Measurements from ENCODE around the gene PINK1.

The PINK1 gene

GRCh38 chr1:20611652-20612051 is 21.6 kb upstream of the PINK1 start:
- no peak for DNase-seq

DNA sequence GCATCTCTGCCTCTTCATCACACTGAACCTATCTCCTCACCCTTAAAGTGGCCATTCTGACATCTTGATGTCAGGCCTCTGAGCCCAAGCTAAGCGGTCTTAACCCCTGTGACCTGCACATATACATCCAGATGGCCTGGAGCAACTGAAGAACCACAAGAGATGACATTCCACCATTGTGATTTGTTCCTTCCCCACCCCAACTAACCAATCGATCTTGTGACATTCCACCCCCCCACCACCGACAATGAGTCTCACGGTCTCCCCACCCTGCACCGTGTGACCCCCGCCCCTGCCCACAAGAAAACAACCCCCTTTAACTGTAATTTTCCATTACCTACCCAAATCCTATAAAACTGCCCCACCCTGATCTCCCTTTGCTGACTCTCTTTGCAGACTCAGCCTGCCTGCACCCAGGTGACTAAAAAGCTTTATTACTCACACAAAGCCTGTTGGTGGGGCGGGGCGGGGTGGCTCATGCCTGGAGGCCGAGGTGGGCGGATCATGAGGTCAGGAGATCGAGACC is 21.0 kb upstream of the PINK1 start:
- no peak for DNase-seq

GRCh38 chr1:20614131-20614579 is 19.1 kb upstream of the PINK1 start:
- no peak for DNase-seq

DNA sequence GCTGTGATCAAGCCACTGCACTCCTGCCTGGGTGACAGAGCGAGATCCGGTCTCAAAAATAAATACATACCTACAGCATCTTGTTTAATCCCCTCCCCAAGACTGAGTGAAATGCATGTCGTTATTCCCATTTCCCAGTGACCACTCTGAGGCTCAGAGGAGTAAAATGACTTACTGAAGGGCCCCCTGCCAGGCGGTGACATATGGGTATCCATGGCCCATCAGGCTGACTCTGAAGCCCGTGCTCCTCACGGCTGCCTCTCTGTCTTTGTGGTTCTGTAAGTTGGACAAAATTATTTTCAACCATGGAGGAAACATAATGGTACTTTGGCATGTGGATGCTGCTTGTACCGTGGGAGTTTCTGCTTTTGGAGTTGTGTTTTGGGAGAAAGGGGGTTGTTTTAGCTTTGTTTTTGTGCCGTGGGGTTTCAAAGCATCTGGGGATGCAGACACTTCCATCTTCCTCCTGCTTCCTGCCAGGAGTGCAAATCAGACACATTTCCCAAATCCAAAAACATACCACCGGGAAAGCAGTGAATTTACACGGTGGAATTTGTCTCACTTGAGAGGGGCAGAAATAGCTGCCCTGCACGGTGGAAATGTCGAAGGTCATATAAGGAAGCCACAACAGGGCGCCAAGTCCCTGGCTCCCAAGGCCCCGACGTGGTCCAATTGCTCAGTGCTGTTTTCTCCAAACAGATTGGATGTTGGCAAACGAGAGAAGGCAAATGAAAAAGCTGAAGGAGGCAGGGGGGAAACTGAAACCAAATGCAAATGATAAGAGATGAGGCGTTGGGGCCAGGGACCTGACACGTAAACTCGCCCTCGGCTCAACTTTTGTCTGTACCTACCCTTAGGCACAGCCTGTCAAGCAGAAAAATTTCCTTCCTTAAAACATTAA is 17.1 kb upstream of the PINK1 start:
- peak; percentile 12 to 38 for DNase-seq

DNA sequence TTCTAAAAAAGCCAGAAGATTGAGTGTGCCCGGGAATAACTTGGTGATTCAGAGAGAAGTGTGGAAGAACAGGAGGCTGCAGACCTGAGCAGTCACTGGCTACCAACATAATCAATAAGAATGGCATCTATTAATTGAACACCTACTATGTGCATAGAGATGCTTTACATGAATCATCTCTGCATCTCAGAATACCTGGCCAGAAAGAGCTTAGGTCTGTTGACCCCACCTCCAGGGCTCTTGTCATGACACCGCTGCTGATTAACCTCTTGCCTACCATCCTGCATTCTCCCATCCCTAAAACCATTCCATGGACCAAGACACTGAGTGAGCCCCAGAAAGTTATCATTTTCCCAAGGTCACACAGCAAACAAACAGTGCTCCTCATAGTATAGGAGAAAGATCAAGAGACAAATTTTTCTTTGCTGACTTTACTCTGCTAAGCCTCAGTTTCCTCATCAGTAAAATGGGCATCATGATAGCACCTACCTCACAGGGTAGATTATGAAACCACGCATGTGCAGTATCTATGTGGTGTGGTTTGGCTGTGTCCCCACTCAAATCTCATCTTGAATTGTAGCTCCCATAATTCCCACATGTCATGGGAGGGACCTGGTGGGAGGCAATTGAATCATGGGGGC is 16.3 kb upstream of the PINK1 start:
- DNase-seq, result no peak

- DNase-seq, result no peak
Measured at GRCh38 chr1:20618550-20618949, 14.7 kb upstream of the PINK1 start.

DNA sequence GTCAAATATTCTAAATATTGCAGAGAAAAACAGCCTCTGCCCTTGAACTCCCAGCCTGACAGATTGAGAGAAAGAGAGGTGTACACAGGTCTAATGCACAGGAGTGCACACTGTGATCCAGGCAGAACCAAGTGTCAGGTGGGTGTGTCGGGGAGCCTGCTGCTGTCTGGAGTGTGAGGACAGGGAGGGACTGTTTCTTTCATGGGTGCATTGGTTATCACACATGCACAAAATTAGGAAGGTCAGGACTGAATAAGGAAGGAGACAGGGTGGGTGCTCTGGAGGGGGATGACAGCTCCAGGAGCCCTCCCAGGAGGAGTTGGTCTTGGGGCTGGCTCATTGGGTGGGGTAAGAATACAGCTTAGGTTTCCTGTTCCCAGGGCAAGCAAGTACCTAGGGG is 13.3 kb upstream of the PINK1 start:
- no peak for DNase-seq

DNA sequence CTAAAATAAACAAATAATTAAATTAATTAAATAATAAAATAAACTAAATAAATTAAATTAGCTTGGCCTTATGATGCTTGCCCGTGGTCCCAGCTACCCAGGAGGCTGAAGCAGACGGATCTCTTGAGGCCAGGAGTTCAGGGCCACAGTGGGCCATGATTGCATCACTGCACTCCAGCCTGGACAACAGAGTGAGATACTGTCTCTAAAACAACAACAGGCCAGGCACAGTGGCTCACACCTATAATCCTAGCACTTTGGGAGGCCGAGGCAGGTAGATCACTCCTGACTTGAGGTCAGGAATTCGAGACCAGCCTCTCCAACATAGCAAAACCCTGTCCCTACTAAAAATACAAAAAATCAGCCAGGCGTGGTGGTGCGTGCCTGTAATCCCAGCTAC is 12.2 kb upstream of the PINK1 start:
- no peak for DNase-seq

DNA sequence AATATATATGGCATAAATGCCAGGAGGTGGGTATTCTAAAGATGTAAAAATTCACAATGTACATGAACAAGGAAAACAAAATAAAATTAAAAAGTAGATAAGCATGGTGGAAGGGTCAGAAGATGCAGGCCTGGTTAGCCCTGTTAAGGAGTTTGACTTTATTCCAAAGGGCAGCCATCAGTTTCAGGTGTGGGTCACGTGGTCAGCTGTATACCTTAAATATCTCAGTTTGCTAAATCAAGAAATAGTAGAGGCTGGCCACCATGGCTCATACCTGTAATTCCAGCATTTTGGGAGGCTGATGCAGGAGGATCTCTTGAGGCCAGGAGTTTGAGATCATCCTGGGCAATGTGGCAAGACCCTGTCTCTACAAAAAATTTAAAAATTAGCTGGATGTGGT is 8.5 kb upstream of the PINK1 start:
- no peak for DNase-seq

GRCh38 chr1:20625176-20626097 is 7.8 kb upstream of the PINK1 start:
- DNase-seq, result no peak

DNA sequence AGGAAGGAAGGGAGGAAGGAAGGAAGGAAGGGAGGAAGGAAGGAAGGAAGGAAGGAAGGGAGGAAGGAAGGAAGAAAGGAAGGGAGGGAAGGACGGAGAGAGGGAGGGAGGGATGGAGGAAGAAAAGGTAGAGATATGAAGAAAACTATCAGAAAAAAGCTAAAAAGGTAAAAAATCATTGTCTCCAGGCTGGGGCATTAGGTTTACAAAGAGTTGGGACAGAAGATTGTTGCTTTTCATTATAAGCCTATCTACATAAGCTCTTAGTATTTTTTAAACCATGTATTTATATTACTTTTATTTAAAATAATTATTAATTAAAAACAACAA is 7.2 kb upstream of the PINK1 start:
- no peak for DNase-seq

DNA sequence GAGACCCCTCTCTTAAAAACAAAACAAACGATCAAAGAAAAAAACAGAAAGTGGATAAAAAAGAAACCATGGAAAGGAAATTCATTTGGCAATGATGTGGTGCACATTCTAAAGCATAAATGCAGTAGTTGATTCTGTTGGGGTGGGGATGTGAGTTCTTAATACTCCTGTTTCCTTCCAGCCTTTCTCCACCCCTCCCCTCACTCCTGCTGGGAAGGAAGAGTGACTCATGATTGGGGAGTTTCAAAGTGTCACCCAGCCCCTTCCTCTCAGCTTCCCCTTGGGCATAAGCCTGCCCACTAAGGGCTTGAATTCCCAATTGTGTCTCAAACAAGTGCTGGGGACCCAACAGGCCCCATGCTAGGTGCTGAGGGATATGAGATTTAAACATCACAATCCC is 6.7 kb upstream of the PINK1 start:
- no peak for DNase-seq

DNA sequence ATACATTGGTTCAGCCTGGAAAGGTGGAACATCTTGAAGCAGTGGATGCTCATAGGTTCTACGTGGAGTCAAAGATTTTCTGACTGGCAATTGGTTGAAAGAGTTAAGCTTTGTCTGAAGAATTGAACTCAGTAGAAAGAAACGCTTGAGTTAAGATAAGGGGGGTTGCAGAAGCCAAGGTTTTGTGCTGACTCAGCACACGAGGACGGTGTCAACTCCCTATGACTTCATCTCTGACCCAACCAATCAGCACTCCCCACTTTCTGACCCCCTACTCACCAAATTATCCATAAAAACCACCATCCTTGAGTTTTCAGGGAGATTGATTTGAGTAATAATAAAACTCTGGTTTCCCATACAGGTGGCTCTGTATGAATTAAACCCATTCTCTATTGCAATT is 2.5 kb upstream of the PINK1 start:
- DNase-seq, result no peak

DNA sequence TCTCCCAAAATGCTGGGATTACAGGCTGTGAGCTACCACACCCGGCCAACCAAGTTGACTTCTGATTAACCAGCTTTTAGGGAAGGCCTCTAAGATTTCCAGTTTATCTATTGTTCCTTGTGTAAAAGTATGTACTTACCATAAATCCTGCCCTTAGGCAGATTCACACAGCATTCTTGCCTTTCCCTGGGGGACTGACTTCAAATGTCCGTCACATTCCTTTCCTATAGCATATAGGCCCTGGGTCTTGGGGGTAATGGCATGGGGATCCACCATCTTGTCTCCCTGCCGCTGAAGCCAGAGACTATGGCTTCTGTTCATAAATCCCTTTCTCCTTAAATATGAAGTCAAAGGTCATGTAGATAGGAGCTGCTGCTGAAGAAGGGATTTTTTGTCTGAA is 872 bp upstream of the PINK1 start:
- no peak for DNase-seq

DNA sequence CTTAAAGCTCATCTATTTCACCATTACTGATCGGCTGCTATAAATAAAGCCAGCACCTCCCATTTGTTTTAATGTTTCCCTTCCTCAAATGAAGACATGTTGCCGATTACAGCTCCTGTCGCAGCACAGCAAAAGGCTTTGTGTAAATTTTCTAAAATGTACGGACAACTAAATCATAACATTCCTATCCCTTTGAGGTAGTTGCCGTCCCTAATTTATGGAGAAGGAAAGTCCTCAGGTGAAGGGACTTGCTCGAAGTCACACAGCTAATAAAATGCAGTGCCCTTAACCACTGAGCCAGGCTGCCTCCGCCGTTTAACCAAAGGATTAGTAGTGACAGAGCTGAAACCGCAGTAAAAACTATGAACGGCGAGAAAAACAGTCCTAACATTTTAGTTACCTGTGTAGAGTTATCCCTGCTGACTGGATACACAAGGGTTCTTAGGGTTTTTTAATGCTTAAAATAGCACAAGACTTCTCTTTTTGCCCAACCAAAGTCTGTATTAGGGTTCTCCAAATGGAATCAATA is 871 bp downstream of the PINK1 start:
- no peak for DNase-seq

DNA sequence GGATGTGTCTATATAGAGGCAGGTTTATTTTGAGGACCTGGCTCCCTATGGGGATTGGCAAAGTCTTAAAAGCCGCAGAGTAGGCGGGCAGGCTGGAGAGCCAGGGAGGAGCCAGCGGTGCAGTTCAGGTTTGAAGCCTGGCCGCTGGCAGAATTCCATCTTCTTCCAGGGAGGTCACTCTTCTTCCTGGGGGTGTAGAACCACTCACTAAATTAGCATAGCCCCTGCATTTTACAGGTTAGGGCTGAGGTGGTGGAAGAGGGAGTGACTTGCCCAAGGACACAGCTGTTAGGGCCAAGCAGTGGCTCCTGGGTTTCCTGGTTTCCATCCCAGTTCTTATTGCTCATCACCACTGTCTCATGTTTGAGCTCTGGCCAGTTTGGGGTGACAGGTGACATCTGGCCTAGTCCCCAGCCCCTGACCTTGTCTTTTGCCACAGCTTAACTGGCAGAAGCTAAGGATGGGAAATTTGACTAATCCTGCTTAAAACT is 1.4 kb downstream of the PINK1 start:
- DNase-seq, result peak in 1 of 2 experiments; percentile 26

DNA sequence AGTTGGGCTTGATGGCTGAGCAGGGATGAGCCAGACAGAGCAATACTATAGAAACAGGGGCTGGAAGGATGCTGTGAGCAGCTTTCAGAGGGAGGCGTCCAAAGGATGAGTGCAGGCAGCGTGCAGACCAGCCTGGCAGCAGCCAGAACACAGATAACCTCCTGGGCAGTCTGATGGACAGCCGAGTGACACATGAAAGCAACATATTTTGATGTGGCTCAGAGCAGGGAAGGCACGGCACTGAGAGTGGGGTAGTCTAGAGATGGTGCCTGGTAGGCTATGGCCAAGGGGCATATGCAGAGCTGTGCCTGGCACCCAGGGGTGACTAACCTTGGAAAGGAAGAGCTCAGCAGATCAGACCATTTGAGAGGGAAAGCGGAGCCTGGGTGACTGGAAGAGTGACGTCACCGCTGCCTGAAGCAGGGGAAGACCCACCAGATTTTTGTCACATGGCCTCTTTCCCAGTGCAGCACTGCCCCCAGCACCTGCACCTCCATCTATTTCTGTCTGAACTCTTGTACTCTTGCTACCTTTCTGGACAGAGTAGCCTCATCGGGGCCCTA is 3.6 kb downstream of the PINK1 start:
- no peak for DNase-seq

- peak in 1 of 2 experiments; percentile 61 for DNase-seq
Measured at GRCh38 chr1:20640183-20640597, 6.9 kb downstream of the PINK1 start.

DNA sequence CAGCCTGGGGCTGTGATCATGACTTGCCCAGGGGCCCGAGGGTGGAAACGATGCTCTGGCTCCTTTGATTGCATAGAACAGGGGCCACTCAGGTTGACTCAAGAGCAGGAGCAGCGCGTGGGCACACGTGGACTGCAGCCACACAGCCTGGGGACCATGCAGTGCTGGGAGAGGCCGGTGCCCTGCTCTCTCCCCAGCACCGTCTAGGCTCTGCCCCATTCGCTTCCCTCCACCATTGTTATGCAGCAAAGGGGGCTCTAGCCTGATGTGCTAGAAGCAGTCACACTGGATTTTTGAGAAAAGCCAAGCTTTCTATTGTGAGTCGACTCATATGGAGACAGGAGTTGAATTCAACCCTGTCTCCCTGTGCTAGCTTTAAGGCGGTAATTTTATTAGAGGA is 8.7 kb downstream of the PINK1 start:
- DNase-seq, result no peak

GRCh38 chr1:20643080-20643479 is 9.8 kb downstream of the PINK1 start:
- no peak for DNase-seq

DNA sequence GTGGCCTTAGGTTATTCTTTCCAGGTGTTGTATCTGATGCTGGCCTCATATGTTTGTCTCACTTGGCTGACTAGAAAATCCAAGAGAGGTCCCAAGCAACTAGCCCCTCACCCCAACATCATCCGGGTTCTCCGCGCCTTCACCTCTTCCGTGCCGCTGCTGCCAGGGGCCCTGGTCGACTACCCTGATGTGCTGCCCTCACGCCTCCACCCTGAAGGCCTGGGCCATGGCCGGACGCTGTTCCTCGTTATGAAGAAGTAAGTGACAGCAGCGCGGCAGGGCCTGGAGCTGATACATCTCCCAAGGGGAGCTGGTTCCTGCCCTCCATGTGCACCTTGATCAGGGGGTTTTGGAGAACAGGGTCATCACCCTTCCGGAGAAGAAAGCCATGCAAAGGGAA is 11.2 kb downstream of the PINK1 start:
- DNase-seq, result no peak

DNA sequence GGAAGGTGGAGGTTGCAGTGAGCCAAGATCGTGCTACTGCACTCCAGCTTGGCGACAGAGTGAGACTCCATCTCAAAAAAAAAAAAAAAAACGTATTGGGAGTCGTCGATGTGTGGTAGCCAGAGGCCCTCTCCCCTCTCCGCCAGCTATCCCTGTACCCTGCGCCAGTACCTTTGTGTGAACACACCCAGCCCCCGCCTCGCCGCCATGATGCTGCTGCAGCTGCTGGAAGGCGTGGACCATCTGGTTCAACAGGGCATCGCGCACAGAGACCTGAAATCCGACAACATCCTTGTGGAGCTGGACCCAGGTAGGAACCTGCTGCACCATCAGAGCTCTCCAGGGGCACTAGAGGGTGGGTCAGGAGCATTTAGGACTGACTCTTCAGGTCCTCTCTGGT is 12.2 kb downstream of the PINK1 start:
- DNase-seq, result no peak

Measured in NCI-H446 (cell line).